ENCODE data around the gene PLEKHA1.

Gene PLEKHA1

DNA sequence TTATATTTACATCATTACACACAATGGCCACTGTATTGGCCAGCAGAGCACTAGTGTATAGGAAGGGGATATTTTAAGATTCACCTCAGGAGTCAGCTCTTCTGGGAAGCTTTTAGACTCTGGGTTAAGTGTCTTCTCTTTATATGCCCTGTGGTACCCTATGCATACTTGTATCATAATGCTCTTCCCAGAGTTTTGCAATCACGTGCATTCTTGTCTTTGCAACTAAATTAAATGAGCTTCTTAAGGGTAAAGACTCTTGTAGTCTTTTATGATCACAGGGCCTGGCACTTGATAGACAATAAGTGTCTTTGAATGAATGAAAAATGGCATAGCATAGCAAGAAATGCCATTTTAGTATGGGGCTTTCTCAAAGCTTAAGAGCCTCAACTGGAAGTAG lies 44.5 kb downstream of the PLEKHA1 start:
- H3K4me3 ChIP-seq (ENCODE audit: low read depth, low read length), result no peak overlapping the region
- no peak for DNase-seq (ENCODE audit: low read depth)

DNA sequence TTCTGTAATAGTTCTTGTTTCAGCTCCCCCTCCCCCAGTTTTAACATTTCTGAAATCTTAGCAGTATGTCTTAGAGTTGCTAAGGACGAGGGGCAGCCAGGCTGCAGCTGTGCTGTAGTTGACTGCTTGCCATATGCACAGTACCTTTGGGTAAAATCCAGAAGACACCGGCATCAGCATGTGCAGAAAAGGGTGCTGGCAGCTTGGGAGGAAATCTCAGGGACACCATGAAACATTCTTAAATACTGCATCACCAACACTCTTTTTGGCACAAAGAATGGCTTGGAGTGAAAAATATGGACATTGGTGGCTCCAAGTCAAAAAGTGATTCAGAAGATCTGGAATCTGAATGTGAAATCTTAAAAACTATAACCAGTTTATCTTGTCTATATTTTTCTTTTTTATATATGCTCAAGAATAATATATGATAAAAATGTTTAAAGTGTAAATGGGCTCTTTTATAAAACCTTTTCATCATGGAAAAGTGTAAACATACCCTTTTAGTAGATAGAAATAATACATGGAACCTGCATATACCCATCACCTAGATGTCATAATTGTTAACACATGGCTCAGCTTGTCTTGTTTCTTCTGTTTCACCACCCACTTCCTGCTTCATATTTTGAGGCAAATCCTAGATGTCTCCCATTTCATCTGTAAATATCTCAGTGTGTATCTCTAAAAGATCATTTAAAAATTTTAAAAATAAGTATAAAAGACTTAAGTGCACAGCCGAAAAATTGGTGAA lies 45.5 kb downstream of the PLEKHA1 start:
- TF ChIP-seq POLR2A (IDR thresholded peaks at IDR 0.05; ENCODE audit: extremely low read depth, insufficient read length) (no peak), MYC (IDR thresholded peaks at IDR 0.05; ENCODE audit: low read depth, low read length) (no peak), MAX (IDR thresholded peaks at IDR 0.05; ENCODE audit: low read depth, low read length) (no peak), CTCF (IDR thresholded peaks at IDR 0.05; ENCODE audit: low read depth, low read length) (no peak)
- no peak overlapping the region for H3K4me3 ChIP-seq (ENCODE audit: low read depth, low read length)
- DNase-seq (ENCODE audit: low read depth), result no peak

More for the DNA sequence above, 44.5 kb downstream of the PLEKHA1 start:
- TF ChIP-seq CTCF (IDR thresholded peaks at IDR 0.05; ENCODE audit: low read depth, low read length), result no peak
- TF ChIP-seq MAX (IDR thresholded peaks at IDR 0.05; ENCODE audit: low read depth, low read length), result no peak
- no peak for TF ChIP-seq POLR2A (IDR thresholded peaks at IDR 0.05; ENCODE audit: extremely low read depth, insufficient read length)
- no peak for TF ChIP-seq MYC (IDR thresholded peaks at IDR 0.05; ENCODE audit: low read depth, low read length)

GRCh38 chr10:122420624-122421007 lies 46.1 kb downstream of the PLEKHA1 start:
- no peak overlapping the region for H3K4me3 ChIP-seq (ENCODE audit: low read depth, low read length)
- no peak for TF ChIP-seq MAX (IDR thresholded peaks at IDR 0.05; ENCODE audit: low read depth, low read length)
- TF ChIP-seq CTCF (IDR thresholded peaks at IDR 0.05; ENCODE audit: low read depth, low read length), result no peak
- no peak for TF ChIP-seq POLR2A (IDR thresholded peaks at IDR 0.05; ENCODE audit: extremely low read depth, insufficient read length)
- TF ChIP-seq MYC (IDR thresholded peaks at IDR 0.05; ENCODE audit: low read depth, low read length), result no peak
- no peak for DNase-seq (ENCODE audit: low read depth)

GRCh38 chr10:122421054-122421625 lies 46.6 kb downstream of the PLEKHA1 start:
- no peak overlapping the region for H3K4me3 ChIP-seq (ENCODE audit: low read depth, low read length)
- no peak for TF ChIP-seq MYC (IDR thresholded peaks at IDR 0.05; ENCODE audit: low read depth, low read length)
- TF ChIP-seq MAX (IDR thresholded peaks at IDR 0.05; ENCODE audit: low read depth, low read length), result no peak
- no peak for TF ChIP-seq CTCF (IDR thresholded peaks at IDR 0.05; ENCODE audit: low read depth, low read length)
- no peak for TF ChIP-seq POLR2A (IDR thresholded peaks at IDR 0.05; ENCODE audit: extremely low read depth, insufficient read length)
- DNase-seq (ENCODE audit: low read depth), result no peak

DNA sequence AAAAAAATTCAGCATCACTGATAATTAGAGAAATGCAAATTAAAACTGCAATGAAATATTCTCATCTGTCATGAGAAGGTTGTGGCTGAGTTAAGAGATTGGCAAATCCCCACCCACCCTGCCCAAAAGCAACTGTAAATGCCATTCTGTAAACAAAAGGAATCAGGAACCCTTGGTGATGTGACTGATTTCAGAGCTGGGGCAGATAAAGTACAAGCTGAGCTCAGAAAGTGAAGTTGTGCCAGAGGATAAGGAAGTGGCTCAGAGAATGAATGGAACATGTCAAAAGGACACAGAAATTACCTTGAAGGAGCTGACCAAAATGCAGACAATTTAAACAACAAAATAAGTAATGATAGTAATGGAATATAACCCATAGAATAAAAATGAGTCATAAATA lies 47.2 kb downstream of the PLEKHA1 start:
- no peak for DNase-seq (ENCODE audit: low read depth)
- H3K4me3 ChIP-seq (ENCODE audit: low read depth, low read length), result no peak overlapping the region
- no peak for TF ChIP-seq MAX (IDR thresholded peaks at IDR 0.05; ENCODE audit: low read depth, low read length)
- no peak for TF ChIP-seq MYC (IDR thresholded peaks at IDR 0.05; ENCODE audit: low read depth, low read length)
- TF ChIP-seq CTCF (IDR thresholded peaks at IDR 0.05; ENCODE audit: low read depth, low read length), result no peak
- no peak for TF ChIP-seq POLR2A (IDR thresholded peaks at IDR 0.05; ENCODE audit: extremely low read depth, insufficient read length)

Measured in NB4 (cell line).